Bone marrow (tissue), 2 donors: ENCODE results near the gene RAD51B.
"Not testable (repeated sequence)": the region's sequence is repeated elsewhere in the genome, so short reads cannot be mapped to it uniquely, and the experiment has no call there.

Experiments used
- DNase-seq, 2 donors: peaks; one replicate each; lab custom pipeline; 2025; lab: John Stamatoyannopoulos, UW

RAD51B gene

DNA sequence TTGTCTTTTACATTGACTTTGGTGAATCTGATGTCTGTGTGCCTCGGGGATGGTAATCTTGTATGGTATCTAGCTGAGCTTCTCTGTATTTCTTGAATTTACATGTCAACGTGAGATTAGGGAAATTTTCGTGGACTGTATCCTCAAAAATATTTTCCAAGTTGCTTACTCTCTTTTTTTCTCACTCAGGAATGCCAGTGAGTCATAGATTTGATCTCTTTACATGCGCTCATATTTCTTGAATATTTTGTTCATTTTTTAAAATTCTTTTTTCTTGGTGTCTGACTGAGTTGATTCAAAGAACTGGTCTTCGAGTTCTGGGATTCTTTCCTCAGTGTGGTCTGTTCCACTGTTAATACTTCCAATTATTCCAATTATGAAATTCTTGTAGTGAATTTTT is 207.7 kb downstream of the RAD51B start:
- no peak for DNase-seq

DNA sequence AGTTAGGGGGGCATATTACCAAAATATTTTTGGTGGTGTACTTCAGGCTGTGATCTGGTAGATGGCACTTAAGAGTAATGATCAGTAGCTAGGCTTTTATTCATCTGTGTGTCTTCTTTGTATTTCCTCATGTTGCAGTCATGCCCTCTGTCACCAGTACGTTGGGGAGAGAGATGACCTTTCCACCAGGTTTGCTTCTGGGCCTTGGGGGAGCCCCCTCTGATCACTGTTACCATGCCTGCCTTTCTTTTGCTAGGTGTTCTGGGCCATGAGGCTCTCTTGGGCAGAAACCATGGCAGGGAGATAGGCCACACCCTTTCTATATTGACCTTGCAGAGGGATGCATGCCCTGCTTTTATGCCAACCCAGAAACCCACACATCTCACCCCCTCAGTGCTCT is 208.5 kb downstream of the RAD51B start:
- DNase-seq: no peak

DNA sequence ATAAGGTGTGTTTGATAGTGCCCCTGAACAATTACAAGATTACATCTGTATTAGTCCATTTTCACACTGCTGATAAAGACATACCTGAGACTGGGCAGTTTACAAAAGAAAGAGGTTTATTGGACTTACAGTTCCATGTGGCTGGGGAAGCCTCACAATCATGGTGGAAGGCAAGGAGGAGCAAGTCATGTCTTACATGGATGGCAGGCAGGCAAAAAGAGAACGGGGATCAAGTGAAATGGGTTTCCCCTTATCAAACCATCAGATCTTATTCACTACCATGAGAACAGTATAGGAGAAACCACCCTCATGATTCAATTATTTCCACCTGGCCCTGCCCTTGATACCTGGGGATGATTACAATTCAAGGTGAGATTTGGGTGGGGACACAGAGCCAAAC is 211.4 kb downstream of the RAD51B start:
- DNase-seq: not testable (repeated sequence)

DNA sequence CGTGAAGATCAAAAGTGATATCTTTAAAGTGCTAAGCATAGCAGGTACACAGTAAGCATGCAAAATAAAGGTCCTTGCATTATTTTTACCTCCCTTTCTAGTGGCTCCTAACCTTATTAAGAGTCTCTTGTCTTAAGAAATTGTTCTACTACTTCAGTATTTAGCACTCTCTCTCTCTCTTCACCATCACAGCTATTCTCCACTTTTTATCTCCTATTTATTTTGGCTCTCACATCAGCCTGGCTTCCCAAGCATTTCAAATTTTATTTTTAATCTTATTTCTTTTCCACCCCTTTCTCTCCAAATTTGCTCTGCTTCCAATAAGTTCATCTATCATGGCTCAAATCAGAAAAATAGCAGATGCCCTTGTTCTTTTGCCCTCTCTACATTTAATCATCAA is 212.6 kb downstream of the RAD51B start:
- no peak for DNase-seq

DNA sequence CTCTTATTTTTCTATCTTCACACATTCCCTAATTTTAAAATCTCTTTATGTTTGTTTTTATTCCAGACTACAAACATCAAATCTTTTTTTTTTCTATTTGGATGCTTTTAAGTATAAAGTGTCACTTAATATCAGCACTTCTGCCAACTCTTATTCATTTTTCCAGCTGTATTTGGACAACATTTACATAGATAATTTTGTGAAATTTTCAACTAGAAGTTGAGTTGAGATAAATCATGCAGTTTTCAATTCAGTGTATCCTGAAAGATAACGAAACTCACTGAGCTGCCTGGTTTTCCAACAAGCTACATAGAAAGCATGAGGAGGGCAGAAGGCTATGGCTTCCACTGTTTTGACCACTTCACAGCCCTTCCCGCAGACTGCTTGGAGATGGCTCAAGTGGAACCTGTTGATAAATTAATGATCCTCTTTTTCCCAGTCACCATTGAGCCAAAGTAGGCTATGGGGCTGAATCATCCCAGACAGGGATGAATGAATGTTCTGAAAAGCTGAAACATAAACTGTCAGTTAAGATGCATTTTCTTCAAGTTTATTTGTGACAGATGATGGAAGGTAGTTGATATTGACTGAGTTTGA is 213.9 kb downstream of the RAD51B start:
- no peak for DNase-seq

DNA sequence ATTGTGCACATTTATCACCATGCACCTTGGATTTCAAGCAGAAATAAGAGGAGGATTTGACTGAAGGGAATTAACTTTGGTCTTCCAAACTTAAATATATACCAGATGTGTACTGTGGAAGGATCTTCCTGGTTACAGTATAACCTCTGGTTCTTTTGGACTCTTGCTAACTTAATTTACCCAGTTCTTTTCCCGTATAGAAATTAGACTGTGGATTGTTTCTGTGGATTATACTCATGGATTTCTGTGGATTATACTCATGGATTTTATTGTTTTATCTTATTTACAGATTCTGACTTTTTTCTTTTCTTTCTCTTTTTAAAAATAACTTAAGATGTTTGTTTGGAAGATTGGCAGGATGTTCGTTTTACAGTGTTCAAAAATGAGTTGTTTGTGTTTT is 215.3 kb downstream of the RAD51B start:
- DNase-seq: no peak

DNA sequence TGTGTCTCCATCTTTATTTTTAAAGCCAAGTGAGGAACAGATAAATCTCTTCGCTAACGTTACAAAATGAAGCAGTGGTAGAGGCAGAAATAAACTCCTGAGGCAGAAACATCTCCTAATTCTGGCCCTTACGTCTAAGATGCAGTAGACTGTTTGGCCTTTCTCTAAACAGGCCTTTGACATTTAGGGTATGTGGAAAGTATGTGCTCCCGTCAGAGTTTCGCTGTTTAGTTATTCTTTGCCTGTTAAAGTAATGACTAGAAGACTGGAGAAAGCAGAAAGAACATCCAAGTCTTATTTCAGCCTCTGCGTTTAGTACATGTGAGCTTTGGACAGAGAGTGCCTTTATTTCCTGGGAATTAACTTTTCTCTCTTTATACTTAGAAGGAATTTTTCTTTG is 216.6 kb downstream of the RAD51B start:
- no peak for DNase-seq

DNA sequence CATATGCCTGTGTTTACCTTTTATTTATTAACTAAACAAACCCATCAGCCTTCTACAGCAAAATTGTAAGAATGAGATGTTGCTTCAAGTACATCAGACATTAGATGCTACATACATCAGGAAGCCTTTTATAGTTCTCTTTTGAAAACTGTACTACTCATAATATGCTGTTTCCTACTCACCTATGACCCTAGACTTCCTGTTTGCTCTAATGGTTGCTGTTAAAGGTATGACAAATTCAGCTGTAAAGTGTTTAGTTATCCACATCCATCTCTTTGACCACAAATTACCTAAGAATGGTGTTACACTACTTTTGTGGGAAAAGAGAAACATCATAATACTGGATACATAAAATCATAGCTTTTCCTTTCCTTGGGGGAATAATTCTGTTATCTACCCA is 220.0 kb downstream of the RAD51B start:
- DNase-seq: no peak

DNA sequence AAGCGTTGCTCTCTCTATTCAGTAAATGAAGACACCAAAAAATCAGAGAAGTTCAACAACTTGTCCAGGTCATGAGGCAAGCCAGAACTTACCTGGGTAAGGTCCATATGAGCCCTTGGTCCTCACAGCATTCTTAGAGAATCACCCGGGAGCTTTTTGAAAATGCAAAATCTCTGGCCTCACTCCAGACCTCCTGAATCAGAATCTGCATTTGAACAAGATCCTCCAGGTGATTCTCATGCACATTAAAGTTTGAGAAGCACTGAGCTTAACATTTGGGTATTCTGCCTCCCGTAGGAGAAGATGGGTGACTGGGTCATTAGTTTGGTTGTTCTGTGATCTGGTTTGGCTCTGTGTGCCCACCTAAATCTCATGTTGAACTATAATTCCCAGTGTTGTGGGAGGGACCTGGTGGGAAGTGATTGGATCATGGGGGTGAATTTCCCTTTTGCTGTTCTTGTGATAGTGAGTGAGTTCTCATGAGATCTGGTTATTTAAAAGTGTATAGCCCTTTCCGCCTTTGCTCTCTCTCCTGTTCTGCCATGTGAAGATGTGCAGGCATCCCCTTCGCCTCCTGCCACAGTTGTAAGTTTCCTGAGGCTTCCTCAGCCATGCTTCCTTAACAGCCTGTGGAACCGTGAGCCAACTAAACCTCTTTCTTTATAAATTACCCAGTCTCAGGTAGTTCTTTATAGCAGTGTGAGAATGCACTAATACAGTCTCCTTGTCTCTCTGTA is 221.2 kb downstream of the RAD51B start:
- no peak for DNase-seq

DNA sequence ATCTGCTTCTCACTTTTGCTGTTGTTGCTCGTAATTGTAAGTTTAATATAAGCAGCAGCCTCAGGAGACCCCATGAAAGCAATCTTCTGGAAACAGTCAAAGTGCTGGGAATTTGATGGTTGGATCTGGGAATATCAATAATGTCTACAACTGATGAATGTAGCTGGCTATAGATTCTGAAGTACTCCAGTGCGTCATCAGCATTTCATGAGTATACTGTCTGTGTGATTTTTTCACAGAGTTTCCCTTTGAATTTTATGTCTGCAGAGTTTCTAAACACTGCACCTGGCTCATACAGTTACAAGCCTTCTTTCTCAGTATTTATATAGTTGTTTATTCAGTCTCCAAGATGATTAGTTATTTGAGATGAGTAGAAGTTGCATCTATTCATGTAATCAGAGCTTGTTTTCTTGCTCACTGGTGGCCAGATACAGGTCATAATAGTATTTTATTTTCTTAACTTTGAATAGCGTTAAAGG is 222.3 kb downstream of the RAD51B start:
- no peak for DNase-seq

DNA sequence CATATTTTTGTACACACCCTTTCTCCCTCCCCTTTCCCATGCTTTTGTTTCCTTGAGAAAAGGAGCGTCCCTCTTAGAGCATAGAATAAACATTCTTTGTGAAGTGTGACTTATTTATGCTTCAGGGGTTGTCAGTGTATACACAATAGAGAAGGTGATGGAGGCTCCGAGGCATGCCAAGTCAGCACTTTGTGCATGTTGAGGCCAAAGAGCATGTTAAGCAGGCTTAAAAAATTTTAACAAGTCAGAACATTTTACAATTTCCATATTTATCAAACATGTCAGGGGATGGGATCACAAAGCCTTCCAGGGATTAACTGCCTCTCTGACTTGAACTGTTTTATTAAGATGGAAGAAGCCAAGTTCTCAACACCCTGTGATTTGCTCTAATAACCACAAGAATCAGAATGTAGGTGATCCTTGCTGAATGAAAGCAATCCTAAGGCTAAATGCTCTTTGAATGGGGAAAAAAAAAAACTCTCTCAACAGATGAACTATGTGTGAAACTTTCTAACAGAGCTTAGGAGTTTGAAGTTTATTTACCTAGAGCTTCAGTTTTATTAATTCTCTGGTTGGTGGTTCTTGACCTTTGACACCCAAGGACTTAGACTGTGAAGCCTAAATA is 223.1 kb downstream of the RAD51B start:
- DNase-seq: no peak

DNA sequence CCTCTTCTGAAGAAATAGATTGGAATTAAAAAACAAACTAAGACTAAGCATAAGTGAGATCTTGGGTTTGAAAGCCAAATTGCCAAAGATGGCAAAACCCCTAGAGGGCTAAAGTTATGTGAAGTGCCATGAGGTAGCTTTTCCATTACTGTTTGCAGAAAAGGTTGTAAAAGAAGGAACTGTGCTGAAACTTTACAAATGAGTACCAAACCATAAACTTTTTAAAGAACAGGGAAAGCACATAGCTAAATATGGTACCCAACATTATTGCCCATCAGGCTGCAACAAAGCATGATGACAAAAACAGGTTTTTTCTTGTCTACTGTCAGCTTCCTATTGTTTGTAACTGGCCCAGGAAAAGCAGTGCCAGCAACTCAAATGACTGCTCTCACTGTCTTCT is 224.2 kb downstream of the RAD51B start:
- DNase-seq: no peak

DNA sequence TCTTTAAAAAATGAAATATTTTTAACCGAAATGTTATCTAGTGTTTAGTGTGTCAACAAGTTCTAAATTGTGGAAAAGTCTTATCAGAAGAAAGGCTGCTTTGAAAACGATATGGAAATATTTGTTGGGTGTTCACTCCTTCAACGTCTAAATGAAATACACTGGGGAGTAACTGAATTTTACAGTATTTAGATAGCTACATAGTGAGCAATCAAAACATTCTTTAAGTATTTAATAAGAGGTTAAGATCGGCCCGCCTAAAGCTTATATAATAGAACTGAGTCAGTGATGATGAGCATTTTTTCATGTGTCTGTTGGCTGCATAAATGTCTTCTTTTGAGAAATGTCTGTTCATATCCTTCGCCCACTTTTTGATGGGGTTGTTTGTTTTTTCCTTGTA is 228.3 kb downstream of the RAD51B start:
- no peak for DNase-seq

DNA sequence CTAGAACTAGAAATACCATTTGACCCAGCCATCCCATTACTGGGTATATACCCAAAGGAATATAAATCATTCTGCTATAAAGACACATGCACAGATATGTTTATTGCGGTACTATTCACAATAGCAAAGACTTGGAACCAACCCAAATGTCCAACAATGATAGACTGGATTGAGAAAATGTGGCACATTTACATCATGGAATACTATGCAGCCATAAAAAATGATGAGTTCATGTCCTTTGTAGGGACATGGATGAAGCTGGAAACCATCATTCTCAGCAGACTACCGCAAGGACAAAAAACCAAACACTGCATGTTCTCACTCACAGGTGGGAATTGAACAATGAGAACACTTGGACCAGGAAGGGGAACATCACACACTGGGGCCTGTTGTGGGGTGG is 229.2 kb downstream of the RAD51B start:
- DNase-seq: not testable (repeated sequence)

DNA sequence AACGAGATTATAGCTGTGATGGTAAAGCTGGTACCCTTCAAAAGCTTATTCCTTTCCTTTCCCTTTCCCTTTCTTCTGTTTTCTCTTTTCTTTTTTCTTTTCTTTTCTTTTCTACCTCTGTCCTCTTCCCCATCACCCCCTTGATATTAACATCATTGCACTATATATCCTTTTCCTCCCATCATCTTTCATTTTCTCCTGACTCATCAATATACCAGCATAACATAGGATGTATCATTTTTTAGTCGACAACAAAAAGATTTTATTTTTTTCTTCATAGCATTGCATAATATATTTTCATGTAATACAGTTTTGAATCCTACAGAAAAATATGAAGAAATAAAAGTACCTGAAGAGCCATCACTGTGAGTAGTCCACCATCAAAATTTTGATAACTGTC is 230.6 kb downstream of the RAD51B start:
- DNase-seq: no peak

DNA sequence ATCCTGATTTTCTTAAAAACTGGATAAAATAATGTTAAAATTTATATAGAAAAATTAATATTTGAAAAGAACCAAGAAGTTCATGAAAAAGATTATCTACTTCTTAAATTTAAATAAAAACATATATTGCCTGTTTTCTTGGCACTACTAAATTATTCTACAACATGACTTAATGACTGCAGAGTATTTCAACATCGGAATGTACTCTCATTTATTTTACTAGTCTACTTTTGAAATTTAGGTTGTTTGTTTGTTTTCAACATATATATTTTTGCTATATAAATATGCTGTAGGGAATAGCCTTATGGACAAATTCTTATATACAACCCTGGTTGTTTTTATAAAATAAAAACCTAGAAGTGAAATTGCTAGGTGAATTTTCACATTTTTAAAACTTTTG is 231.6 kb downstream of the RAD51B start:
- DNase-seq: no peak

DNA sequence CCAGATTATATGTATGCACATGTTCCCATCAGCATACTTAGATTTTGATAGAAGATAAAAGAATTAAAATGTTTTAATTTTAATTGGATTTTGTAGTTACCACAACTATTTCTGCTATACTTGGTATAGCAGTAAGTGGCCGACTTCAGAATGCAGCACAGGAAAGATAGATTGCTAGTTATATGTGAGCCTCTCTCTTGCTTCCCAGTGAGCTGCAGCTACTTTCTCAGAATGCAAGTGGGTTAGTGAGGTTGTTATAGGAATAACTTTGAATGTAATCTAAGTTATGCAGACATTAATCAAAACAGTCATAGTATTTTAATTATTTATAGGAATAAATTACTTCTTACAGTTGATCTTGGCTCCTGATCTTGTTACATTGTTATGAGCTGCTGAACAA is 240.6 kb downstream of the RAD51B start:
- no peak for DNase-seq

DNA sequence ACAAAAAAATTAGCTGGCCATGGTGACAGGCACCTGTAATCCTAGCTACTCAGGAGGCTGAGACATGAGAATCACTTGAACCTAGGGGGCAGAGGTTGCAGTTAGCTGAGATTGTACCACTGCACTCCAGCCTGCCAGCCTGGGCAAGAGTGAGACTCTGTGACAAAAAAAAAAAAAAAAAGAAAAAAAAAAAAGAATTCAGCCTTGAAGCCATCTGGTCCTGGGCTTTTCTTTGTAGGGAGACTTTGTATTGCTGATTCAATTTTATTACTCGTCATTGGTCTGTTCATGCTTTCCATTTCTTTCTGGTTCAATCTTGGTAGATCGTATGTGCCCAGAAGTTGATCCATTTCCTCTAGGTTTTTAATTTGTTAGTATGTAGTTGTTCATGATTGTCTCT is 243.1 kb downstream of the RAD51B start:
- DNase-seq: no peak

DNA sequence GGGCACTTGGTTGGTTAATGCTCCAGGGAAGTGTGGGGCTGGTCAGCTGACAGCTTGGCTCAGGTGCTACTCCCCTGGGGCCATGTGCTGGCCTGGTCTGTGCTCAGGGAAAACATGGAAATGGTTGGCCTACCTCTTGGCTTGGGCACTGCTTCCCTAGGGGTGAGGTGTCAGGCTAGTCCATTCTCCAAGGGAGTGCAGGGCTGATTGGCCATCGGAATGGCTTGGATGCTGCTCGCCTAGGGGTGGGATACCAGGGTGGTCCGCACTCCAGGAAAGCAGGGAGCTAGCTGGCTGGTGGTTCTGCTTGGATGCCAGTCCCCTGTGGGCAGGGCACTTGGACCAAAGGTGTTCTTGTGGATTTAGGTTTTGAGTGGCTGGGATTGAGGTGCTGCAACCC is 245.7 kb downstream of the RAD51B start:
- no peak for DNase-seq

DNA sequence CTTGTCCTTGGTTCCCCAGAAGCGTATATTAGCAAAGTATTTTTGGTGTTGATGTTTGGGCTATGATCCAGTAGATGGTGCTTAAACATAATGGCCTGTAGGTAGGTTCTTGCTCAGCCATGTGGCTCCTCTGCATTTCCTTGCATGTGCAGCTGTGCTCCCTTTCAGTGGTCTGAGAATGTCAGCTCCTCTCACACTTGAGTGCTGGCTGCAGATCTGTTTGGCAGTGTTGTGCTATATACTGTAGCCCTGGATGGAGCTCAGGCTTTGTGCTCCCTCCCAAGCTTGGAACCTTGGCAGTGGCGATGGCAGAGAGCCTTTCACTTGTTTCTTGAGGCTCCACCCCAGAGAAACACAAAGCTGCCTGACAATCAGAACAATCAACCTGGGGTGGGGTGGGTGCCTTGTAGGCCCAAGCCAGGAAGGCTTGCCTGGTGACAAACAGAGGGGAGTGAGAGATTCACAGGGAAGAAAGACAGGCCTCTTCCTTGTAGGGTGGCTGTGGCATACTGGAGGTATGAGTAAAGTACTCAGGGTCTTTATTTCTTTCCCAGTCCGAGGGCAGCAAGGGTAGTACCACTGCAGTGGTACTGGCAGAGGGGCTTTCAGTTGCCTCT is 255.3 kb downstream of the RAD51B start:
- no peak for DNase-seq

DNA sequence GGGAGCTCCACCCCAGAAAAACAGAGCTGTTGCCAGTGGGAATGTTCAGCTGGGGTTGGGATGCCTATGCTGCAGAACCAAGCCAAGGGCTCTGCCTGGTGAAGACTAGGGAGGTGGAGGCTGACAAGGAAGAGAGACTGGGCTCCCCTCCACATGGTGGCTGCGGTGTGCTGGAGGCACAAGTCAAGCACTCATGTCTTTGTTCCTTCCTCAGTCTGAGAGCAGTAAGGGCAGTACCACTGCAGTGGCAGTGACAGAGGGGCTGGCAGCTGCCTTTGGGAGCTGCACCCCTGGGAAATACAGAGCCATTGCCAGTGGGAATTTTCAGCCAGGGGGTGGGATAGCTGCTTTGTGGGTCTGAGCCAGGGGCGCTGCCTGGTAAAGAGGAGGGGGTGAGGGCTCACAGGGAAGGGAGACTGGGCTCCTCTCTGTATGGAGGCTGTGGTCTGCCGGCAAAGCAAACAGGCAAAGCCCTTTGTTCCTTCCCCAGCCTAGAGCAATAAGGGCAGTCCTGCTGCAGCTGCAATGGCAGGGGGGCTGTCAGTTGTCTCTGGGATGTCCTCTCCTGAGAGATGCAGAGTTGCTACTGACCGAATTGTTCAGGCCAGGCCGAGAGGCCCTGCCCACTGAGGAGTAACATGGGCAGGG is 255.9 kb downstream of the RAD51B start:
- no peak for DNase-seq

DNA sequence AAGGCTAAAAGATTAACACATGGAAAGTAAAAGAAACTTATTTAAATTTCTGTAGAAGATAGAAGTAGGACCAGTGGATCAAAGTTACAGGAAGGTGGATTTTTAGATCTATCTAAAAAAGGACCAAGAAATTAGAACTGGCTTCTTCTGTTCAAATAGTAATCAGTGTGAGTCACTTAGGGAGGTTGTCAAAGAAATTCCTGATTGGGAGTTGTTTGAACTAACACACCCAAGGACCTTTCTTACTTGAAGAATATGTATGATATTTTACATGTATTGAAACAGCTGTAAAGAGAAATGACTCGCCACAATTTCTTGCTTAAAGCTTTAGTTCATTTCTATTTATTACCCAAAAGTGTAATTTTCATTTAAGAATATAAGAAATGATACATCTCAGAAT is 256.9 kb downstream of the RAD51B start:
- DNase-seq: no peak
